Adipose tissue (tissue), 3 donors: ENCODE results near the gene CUL7. TPM values are rescaled to one million over a fixed set of nuclear protein-coding genes. Genes with fewer than 3 reads are reported as not detected.
"Not testable (repeated sequence)": the region's sequence is repeated elsewhere in the genome, so short reads cannot be mapped to it uniquely, and the experiment has no call there.

Experiments used
- H3K27ac ChIP-seq: one replicate; pipeline ENCODE4 v1.5.1; 2013; ENCODE audit warnings: low read depth, low read length
- WGBS, 3 donors: extraction: QIAGEN DNeasy Blood & Tissue Kit; methylation state at CpG; one replicate each; pipeline ENCODE4 v1.1.7; 2013; 5-methylcytosine and 5-hydroxymethylcytosine counted together
- polyA plus RNA-seq, 3 donors: library from polyadenylated mRNA; stranded (reverse); fragments of 200-250 nt; gene quantifications; one replicate each; pipeline ENCODE4 v1.2.3, GENCODE V29; 2013
- donor health status: healthy with polysubstance abuse.
- donor health status: Bipolar disorder and iron deficiency.
- donor health status: healthy.

CUL7 gene
- polyA plus RNA-seq, 3 donors: 8.9 to 9.6 (median 9.3) TPM

DNA sequence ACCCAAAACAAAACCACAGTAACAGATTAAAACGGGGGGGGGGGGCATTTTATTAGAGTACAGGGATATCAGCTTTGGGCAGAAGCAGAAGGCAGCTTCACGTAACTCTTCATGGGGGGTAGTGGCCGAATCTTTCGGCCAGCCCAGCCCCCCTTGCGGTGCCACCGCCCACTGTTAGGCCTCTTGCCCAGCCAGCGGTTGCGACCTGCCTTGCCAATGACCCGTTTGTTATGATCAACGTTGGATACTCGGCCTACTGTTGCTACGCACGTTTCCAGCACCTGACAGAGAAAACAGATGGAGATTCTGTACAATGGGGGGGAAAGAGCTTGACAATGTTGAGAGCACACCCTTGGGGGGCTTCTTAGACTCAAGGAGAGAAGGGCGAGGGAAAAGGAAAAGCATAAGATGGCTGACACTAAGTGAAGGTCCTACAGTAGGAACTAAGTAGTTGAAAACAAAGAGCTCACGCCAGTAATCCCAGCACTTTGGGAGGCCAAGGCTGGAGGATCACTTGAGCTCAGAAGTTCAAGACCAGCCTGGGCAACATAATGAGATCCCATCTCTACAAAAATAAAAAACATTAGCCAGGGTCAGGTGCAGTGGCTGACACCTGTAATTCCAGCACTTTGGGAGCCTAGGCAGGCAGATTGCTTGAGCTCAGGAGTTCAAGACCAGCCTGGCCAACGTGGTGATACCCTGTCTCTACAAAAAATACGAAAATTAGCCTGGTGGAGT, 724 bp upstream of the CUL7 start:
- WGBS, 3 donors: 66 to 71% (median 68%) methylated on average over 17 of the region's 17 CpGs
- H3K27ac ChIP-seq: no peak overlapping the region

DNA sequence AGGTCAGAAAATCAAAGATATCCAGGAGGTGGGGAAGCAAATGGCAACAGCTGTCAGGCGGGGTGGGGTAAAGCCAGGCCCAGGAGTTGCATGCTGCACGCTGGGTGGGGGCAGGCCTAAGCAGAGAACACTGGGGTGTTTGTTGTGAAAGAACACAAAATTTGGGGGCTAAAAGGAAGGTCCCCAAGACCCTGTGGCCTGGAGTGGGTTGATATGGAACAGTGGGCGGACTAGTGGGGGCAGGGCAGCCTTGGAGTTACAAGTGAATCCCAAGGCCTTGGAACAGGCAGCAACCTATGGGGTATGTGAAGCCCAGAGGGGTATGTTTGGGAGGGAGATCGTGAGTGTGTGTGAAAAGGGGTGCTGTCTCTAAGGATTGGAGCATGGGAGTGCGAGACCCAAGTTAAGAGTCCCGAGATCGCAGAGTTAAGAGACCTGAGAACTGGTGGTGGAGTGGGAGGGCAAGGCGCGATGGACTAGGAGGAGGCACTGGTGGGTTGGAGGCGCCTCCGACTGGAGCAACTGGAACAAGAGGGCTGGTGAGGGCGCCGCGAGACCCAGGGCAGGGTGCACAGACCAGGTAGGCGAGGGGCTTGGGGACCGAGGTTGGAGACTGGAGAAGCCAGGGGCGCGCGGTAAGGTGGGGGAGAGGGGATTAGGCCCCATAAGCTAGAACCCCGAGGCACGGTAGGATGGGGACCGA, 658 bp downstream of the CUL7 start:
- H3K27ac ChIP-seq: no peak overlapping the region
- 9 to 21% (median 15%) methylated on average over 22 of the region's 22 CpGs for WGBS, 3 donors

DNA sequence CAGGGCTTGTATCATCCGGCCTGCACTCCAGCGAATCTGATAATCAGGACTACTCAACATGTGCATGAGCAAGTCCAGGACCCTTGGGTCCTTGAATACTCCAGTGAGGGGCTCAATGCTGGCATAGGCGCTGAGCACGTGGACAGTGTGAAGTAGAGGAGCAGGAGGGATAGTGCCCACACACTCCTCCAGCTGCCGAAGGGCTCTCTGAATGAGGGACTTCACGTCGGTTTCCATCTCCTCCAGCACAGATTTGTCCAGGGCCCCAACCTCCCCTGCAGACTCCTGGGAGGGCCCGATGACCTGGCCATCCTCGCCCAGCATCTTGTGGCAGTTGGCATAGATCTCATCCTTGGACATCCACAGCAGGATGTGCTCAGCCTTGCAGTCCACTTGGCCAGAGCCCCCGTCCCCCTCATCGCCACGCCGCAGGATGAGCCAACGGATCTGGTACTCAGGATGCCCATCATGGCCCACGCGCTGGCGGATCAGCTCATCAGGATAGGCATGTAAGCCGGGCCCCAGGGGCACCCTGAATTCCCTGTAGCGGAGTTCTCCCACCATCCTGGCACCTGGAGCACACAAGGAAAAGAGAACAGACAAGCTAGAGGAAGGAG, 1.3 kb downstream of the CUL7 start:
- WGBS, 3 donors: 84 to 91% (median 90%) methylated on average over 19 of the region's 19 CpGs
- no peak overlapping the region for H3K27ac ChIP-seq

DNA sequence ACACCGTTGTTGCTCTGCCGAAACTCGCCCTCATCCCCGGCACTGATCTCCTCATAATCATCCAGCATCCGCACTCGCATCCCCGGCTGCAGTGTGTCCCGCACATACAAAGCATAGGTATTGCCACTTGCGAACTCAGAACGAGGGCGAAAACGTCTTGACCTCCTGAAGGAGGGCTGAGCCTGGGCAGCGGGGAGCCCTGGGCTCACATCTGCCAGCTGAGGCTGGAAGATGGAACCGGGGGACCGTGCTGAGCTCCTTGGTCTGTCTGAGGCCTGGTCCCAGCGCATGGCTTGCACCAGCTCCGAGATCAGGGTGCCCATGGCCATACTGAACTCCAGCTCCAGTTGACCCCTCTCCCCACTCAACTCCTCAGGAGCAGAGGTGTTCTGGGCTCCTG, 2.7 kb downstream of the CUL7 start:
- no peak overlapping the region for H3K27ac ChIP-seq
- 93 to 97% (median 95%) methylated on average over 17 of the region's 17 CpGs for WGBS, 3 donors

DNA sequence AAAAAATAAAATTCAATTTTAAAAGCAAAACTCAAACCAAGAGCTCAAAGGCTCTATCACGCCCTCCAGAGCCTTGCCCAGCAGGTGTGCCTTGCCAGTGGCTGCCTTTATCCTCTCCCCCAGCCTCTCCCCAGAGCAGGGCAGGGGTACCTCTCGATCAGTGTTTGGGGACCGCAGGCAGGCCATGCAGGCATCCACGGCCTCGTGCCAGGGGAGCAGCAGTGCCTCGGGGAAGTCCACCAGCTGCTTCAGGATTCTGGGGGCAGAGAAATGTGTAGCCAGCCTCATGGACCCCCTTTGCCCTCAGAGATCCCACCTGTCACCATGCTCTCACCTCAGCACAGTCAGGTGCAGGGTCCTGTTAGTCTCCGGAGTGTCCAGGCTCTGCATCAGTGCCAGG, 5.7 kb downstream of the CUL7 start:
- H3K27ac ChIP-seq: no peak overlapping the region
- 90 to 91% (median 90%) methylated on average over 7 of the region's 7 CpGs for WGBS, 3 donors

DNA sequence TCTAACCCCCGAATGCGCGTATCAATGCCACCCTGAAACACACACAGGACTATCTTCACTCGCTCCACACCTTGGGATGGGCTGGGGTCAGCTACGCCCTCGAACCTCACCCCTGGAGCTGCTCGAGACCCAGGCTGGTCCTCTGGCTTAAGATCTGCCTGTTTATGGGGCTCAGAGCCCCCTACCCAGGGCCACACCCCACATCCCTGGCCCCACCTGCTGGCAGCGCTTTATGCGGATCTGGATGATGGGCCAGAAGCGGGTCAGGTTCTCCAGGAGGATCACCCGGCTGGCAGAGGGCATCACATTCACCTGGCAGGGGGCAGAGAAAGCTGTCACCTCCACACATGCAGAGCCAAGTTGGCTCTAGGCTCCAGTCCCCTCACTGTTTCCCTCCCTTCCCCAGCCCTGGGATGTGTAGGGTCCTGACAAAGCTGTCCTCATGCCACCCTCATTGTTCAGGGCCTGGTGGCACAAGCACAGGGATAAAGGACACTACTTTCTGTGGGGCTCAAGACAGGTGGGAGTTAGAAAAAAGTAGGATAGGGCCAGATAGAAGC, 8.2 kb downstream of the CUL7 start:
- WGBS, 3 donors: 93 to 95% (median 94%) methylated on average over 11 of the region's 11 CpGs
- H3K27ac ChIP-seq: no peak overlapping the region

DNA sequence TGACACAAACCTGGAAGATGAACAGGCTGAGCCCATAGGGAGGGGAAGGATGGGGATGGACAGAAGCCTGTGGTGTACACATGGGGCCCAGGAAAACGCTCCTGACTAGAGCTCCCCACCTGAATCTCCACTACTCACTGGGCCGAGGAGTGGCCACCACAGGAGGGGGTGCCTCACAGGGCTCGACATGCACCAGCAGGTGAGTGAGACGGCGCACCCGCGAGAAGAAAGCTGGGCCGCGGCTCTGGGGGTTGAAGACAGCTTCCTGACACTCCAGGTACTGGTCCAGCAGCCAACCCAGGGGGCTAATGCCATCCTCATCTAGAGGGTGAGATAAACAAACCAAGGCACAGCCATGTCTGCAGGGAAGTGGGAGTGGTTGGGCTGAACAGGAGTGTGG, 10.3 kb downstream of the CUL7 start:
- 92 to 94% (median 94%) methylated on average over 9 of the region's 9 CpGs for WGBS, 3 donors
- no peak overlapping the region for H3K27ac ChIP-seq

DNA sequence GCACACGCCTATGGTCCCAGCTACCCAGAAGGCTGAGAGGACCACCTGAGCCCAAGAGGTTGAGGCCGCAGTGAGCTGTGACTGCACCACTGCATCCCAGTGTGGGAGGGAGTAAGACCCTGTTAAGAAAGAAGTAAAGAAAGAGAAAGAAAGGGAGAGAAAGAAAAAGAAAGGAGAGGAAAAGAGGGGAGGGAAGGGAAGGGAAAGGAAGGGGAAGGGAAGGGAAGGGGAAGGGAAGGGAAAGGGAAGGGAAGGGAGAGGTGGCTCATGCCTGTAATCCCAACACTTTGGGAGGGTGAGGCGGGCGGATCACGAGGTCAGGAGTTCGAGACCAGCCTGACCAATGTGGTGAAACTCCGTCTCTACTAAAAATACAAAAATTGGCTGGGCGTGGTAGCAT, 12.2 kb downstream of the CUL7 start:
- WGBS, 3 donors: 92 to 95% (median 94%) methylated on average over 5 to 8 of the region's 8 CpGs
- H3K27ac ChIP-seq: not testable (repeated sequence)

DNA sequence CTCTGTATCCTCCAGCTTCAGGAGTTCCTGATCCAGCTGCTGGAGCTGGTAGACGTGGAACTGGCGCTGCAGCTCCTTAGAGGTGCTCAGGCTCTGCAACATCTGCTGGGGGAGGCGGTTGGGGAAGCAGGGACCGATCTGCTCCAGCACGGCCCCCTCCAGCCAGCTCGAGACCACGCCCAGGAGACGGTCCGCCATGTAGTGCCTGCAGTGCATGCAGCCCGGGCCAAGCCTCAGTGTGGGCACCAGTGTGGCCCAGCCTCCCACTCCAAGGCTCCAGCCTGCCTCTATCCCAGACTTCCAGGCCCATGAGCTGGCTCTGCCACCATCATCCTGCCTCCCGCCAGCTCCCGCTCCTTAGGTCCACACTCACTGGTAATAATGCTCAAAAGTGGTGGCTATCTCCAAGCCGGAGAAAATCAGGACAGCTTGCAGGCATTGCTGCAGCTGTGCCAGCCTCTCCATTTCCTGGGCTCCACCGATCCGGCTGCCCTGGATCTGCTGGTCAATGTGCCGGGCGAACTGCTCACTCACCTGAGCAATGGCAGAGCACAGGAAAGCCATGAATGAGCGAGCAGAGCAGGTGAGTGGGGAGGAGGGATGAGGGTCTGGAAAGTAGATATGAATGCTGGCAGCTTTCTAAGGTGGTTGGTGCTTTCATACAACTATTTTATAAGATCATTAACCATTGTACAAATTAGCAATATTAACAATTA, 13.0 kb downstream of the CUL7 start:
- no peak overlapping the region for H3K27ac ChIP-seq
- 94 to 95% (median 94%) methylated on average over 18 of the region's 18 CpGs for WGBS, 3 donors

DNA sequence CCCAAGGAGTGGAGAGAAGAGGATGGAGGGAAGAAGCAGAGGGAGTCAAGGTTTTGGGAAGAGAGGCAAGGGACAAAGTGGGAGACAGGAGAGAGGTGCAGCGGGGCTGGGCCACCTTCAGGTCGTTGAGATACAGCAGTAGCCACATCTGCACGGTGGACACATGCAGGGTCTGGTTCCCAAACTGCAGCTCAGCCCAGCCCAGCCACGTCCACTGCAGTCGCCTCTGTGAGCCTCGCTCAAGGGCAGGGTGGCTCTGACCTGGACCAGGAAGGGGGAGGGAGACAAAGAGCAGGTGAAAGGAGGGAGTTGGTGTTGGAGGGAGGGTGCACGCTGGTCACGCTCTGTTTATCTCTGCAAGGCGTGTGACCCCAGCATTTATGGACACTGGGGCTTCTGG, 14.9 kb downstream of the CUL7 start:
- 85 to 93% (median 87%) methylated on average over 9 of the region's 9 CpGs for WGBS, 3 donors
- H3K27ac ChIP-seq: no peak overlapping the region

DNA sequence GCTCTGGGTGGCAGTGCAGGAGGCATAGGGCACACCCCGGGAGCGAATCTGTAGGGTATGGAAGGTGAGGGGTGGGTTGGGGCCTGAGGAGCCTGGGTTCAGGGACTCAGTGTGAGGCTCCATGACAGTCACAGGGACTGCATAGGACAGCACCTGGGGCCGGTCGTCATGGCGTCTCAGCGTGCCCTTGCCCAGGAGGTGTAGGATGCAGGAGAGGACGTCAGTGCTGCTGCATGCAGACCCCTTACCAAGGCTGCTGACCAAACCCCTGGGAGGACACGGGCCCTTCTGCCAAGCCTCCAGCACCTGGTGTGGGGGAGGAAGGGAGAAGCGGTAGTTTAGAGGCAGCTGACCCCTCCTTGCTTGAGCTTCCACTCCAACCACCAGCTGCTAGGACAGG, 15.9 kb downstream of the CUL7 start:
- WGBS, 3 donors: 88 to 90% (median 89%) methylated on average over 9 of the region's 9 CpGs
- no peak overlapping the region for H3K27ac ChIP-seq

DNA sequence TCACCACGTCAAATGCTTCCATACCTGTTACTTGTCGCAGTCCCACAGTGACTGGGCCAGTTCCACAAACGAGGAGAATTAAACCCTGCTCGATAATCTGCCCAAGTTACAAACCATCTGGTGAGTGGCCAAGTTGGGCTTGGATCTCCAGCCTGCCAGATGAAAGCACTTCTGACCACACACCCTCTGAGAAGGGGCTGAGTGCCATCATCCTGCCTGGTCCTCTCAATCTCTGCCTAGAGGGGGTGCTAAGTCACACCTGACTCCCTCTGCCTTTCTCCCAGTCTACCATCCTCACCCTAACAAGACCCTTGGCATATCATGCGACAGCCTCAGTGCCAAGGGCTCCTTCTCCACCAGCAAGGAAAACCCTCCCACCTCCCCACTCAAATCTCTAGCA, 16.5 kb downstream of the CUL7 start:
- H3K27ac ChIP-seq: no peak overlapping the region
- 84 to 89% (median 88%) methylated on average over 5 of the region's 5 CpGs for WGBS, 3 donors

DNA sequence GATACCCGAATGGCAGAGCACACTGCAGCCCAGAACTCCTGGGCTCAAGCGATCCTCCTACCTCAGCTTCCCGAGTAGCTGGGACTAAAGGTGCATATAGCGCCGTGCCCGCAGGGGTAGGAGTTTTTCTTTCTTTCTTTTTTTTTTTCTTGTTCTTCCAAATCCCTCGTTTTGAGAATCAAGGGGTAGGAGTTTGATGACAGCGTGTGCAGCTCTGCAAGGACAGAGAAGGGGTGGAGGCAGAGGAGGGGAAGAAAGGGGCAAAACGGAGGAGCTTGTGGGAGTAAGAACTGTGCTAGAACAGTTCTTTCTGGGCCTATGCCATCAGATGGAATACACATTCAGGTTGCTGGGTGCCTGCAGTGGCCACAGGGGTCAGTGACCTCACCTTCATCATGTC, 16.9 kb downstream of the CUL7 start:
- 91 to 94% (median 93%) methylated on average over 9 of the region's 9 CpGs for WGBS, 3 donors
- H3K27ac ChIP-seq: no peak overlapping the region

DNA sequence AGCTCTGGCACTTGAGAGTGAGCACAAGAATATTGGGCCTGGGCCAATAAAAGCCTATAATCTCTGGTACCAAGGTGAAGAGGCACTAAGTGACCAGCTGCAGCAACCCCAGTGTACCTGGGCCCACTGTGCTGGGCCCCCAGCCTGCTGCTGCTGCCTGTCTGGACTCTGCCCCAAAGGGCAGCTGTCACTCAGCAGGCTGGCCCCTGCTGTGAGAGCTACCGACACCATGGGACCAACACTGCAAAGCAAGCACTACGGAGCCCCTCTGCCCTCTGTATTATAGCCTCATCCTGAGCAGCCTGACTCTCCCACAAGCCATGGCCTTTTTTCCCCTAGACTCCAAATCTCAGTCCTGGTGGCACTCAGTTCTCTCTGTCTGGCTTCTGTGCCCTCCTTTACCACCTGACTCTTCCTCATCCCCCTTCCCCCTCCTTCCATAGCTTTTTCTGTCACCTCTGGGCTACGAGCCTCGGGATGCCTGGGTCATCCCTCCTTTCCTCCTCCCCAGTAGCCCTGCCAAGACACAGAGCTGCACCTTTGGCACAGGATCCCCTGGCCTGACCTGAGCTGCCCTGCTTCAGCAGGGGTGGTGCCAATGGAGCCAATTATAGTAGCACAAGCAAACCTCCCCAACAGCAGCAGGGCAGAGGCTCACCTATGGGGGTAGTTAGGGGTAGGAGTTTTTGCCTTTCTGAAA, 18.0 kb downstream of the CUL7 start:
- no peak overlapping the region for H3K27ac ChIP-seq
- 58 to 74% (median 61%) methylated on average over 4 of the region's 4 CpGs for WGBS, 3 donors

DNA sequence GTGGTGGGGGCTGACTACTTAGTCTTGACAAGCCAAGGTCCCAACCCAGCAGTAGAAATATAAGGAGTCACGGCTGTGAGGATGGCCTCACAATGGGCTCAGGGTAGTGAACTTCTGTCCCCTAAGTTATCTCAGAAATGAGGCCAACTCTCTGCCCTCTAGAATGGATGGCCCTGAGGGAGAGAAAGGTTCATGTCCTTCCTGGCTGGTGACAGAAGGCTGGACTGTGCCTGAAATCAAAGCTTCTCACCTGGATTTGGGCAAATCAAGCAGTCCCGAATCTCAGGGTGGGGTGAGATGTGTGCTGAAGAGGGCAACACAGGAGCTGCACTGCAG, 19.5 kb downstream of the CUL7 start:
- WGBS, 3 donors: 85 to 92% (median 87%) methylated on average over 2 of the region's 2 CpGs
- H3K27ac ChIP-seq: no peak overlapping the region

DNA sequence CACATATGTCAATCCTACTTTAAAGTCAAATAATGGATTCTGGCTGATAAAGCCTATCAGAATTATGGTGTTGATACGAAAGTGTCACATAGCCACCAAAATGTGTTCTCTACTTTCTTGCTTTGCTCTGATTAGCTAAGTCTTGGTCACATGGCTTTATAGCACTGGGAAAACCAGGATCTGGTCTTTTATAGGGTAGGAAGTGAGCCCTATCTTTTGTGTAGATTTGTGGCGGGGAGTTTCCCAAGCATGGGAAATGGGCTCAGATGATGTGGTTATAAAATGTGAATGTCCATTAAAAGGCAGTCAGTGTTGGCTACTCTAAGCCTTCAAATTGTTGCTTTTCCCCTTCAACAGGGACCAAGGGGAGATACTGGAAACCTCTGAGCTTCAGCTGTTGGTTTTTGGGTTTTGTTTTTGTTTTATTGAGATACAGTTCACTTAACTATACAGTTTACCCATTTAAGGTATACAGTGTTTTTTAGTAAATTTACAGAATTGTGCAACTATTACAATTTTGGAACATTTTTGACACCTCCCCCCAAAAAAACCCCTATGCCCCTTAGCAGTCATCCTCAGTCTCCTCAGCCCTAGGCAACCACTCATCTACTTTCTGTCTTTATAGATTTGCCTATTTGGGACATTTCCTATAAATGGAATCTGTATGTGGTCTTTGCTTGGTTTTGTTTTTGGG, 20.0 kb downstream of the CUL7 start:
- H3K27ac ChIP-seq: no peak overlapping the region
- WGBS, 3 donors: 81 to 86% (median 84%) methylated on average over 2 of the region's 2 CpGs

DNA sequence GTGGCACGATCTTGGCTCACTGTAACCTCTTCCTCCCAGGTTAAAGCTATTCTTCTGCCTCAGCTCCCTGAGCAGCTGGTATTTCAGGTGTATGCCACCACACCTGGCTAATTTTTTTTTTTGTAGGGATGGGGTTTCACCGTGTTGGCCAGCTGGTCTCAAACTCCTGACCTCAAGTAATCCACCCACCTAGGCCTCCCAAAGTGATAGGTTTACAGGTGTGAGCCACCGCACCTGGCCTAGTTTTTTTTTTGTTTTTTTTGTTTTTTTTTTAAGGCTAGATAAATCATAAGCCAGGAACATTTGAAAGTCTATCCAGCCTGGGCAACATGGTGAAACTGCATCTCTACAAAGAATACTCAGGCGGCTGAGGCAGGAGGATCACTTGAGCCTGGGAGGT, 21.3 kb downstream of the CUL7 start:
- WGBS, 3 donors: 94 to 96% (median 94%) methylated on average over 4 of the region's 4 CpGs
- H3K27ac ChIP-seq: no peak overlapping the region

DNA sequence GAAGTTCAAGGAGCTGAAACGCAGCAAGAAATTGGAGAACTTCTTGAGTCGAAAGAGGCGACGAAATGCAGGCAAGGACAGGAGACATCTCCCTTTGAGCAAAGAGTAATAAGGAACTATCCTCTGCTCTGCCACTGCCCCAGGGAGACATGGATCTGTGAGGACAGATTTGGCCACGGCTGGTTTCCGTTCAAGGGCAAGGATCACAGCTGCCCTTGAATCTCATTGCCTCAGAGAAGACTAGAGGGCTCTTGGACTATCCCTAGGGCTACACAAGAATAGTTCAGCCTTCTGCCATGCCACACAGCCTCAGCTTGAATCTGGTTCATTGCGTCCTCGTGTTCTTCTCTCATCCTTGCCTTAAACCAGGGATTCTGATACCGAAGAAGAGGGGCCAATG, 24.5 kb downstream of the CUL7 start:
- no peak overlapping the region for H3K27ac ChIP-seq
- 85 to 90% (median 85%) methylated on average over 9 of the region's 9 CpGs for WGBS, 3 donors
